Measurements from ENCODE around the gene NAA20.

The NAA20 gene

DNA sequence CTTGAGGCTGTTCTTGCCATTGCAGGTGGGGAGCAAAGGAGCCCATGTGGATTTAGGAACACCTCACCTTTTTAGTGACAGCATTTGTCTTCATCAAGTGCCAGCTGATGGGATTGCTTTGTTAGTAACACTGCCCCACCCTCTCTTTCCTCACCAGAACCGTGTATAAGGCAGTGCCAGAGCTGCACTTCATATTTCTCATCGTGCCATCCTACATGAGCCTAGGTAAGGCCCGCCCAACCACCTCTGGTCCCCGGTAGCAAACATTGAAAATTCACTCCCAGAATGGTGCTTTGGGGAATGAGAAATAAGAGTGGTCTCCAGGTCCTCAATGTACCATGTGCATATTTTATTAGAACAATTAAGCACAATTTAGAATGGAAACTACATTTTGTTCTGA lies 57.9 kb downstream of the NAA20 start:
- no peak overlapping the region for H3K4me3 ChIP-seq (ENCODE audit: low read length)
- TF ChIP-seq, protein P1, sequence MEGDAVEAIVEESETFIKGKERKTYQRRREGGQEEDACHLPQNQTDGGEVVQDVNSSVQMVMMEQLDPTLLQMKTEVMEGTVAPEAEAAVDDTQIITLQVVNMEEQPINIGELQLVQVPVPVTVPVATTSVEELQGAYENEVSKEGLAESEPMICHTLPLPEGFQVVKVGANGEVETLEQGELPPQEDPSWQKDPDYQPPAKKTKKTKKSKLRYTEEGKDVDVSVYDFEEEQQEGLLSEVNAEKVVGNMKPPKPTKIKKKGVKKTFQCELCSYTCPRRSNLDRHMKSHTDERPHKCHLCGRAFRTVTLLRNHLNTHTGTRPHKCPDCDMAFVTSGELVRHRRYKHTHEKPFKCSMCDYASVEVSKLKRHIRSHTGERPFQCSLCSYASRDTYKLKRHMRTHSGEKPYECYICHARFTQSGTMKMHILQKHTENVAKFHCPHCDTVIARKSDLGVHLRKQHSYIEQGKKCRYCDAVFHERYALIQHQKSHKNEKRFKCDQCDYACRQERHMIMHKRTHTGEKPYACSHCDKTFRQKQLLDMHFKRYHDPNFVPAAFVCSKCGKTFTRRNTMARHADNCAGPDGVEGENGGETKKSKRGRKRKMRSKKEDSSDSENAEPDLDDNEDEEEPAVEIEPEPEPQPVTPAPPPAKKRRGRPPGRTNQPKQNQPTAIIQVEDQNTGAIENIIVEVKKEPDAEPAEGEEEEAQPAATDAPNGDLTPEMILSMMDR (conservative IDR thresholded peaks at IDR 0.05; ENCODE audit: low read depth, low read length): no peak
- no peak for DNase-seq (ENCODE audit: low read depth)

DNA sequence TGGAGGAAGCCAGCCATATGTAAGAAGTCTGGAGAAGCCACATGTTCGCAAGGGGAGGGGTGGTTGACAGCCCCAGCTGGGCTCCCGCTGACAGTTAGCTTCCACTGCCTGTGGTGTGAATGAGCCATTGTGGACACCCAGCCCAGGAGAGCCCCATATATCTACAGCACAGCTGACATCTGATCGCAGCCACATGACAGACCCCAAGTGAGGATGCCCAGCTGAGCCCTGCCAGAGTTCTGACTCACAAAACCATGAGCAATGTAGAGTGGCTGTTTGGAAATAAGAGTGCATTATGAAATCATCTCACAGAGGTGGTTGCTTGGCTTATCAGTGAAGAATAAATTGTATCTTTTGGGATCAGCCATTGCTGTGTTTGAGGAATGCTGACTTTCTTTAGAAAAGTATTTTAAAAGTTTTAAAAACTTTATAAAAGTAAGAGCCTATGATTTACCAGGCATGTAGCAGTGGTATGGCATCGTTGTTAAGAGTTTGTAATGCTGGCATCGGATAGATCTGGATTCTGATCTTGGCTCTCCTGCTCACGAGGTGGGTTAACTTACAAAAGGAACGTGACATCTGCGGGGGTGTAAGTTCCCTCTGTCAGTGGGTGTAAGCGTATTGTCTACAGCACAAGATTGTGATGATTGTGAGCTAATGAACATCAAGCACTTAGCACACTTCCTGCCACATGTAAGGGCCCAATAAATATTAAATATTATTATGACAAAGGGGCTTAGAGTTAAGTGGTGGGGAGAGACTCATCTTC lies 59.3 kb downstream of the NAA20 start:
- H3K4me3 ChIP-seq (ENCODE audit: low read length): no peak overlapping the region
- TF ChIP-seq, protein P1 (conservative IDR thresholded peaks at IDR 0.05; ENCODE audit: low read depth, low read length): no peak
- no peak for DNase-seq (ENCODE audit: low read depth)

DNA sequence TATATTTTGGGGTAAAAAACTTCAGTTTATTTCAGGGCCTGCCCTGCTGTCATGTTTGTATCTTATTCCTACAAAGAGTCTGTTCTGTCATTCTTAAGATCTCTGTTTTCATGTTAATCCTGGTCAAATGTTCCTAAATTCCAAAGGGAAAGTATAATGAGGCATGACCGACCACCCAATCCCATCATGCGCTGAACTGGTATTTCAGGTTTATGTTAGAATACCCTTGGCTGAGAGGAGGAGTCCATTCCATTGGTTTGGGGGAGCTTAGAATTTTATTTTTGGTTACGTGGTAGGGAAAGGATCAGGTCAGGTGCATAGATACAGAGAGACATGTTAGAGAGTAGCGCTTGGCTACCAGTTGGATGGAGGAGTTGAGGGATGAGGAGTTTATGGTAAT lies 60.9 kb downstream of the NAA20 start:
- DNase-seq (ENCODE audit: low read depth): no peak
- TF ChIP-seq, protein P1 (conservative IDR thresholded peaks at IDR 0.05; ENCODE audit: low read depth, low read length): no peak
- H3K4me3 ChIP-seq (ENCODE audit: low read length): no peak overlapping the region

DNA sequence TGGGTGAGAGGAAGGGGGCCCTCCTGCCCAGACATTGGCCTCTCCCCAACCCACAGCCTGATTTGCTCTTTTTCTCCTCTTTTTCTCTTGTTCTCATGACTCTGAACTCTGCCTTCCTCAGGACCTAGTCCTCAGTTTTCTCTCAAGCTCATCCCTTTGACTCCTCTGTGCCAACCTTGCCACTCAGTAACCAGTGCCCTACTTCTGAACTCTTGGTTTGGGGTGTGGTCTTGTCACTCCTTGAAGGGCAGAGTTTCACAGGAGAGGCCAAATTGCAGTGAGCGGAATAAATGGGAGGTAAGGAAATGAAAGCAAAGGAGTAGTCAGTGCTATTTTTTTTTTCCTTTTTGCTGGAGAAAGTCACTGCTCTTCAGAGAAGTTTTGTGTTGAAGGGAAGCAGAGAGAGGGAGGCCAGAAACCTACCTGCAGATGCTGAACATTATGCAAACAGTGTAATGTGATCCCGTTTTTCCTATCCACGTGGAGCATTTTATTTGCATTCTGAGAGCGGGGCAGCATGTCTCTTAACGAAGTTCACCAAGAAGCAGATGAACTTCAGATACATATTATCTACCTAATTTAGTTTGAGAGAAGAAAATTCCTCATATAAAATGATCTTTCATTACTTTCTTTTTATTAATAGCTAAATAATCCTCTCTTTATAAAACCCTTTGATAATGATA lies 62.1 kb downstream of the NAA20 start:
- no peak for DNase-seq (ENCODE audit: low read depth)
- no peak overlapping the region for H3K4me3 ChIP-seq (ENCODE audit: low read length)
- TF ChIP-seq, protein P1 (conservative IDR thresholded peaks at IDR 0.05; ENCODE audit: low read depth, low read length): no peak
